Heart left ventricle (tissue), 16 donors: ENCODE data around the gene TTLL1. TPM values are rescaled to one million over a fixed set of nuclear protein-coding genes. Genes with fewer than 3 reads are reported as not detected.

Experiments used
- ATAC-seq, 4 donors: fragments of 200-7000 bp; cut with Tn5 transposase; one replicate each; pipeline ENCODE4 v1.9.1; 2020 to 2022; ENCODE audit warnings: moderate library complexity in 4 of 4, mild to moderate bottlenecking in 3 of 4, moderate number of reproducible peaks in 1 of 4
- DNase-seq, 5 donors: peaks; one replicate each; pipeline ENCODE4 v3.0.0-alpha.2; 2020
- H3K27ac ChIP-seq, 12 donors: fragments of 200-600 bp; sonication (generic) in 4 of 12; one replicate each; pipeline versions ENCODE4 v1.5.0 to v1.8.0; 2016 to 2022; ENCODE audit warnings: mild to moderate bottlenecking in 2 of 12
- H3K27me3 ChIP-seq, 9 donors: fragments of 200-600 bp; sonication (generic) in 2 of 9; one replicate each; pipeline versions ENCODE4 v1.5.1 to v1.8.0; 2016 to 2022; ENCODE audit warnings: mild to moderate bottlenecking in 3 of 9
- H3K36me3 ChIP-seq, 9 donors: fragments of 200-600 bp; sonication (generic) in 2 of 9; one replicate each; pipeline versions ENCODE4 v1.5.0 to v1.8.0; 2018 to 2022; ENCODE audit warnings: mild to moderate bottlenecking in 2 of 9
- H3K4me1 ChIP-seq, 12 donors: fragments of 200-600 bp; sonication (generic) in 4 of 12; one replicate each; pipeline versions ENCODE4 v1.5.0 to v1.8.0; 2016 to 2022; ENCODE audit warnings: mild to moderate bottlenecking in 3 of 12
- H3K4me3 ChIP-seq, 12 donors: fragments of 200-600 bp; sonication (generic) in 4 of 12; one replicate each; pipeline versions ENCODE4 v1.5.0 to v1.8.0; 2017 to 2022; ENCODE audit warnings: mild to moderate bottlenecking in 9 of 12, moderate library complexity in 4 of 12
- H3K9me3 ChIP-seq, 12 donors: fragments of 200-600 bp; sonication (generic) in 4 of 12; one replicate each; pipeline versions ENCODE4 v1.5.0 to v1.8.0; 2016 to 2022; ENCODE audit warnings: mild to moderate bottlenecking in 1 of 12
- CTCF ChIP-seq, 12 donors: fragments of 200-600 bp; sonication (generic) in 4 of 12; IDR thresholded peaks; one replicate each; pipeline versions ENCODE4 v1.5.0 to v1.8.0; 2018 to 2022; ENCODE audit warnings: antibody characterized with exemption in 12 of 12, mild to moderate bottlenecking in 5 of 12
- POLR2A ChIP-seq, 2 donors: fragments of 450-650 bp; IDR thresholded peaks; one replicate each; pipeline ENCODE4 v1.6.1; 2017; ENCODE audit warnings: antibody characterized with exemption in 2 of 2, mild to moderate bottlenecking in 2 of 2, moderate library complexity in 2 of 2
- WGBS, 4 donors: extraction: QIAGEN DNeasy Blood & Tissue Kit in 2 of 4; methylation state at CpG; one replicate each; pipeline versions ENCODE4 v1.1.5 to v1.1.7; 2013 to 2018; 5-methylcytosine and 5-hydroxymethylcytosine counted together
- intact Hi-C, 10 donors: fragments of 100-400 bp; cut with DNase I; formaldehyde crosslinking; loops; one replicate each; pipeline versions ENCODE4 v1.11.1 to v1.14.2; 2022
- polyA plus RNA-seq, 2 donors: library from polyadenylated mRNA; stranded (reverse); fragments of 200-250 nt; gene quantifications; one replicate each; pipeline ENCODE4 v1.2.3, GENCODE V29; 2013
- total RNA-seq, 9 donors: library from RNA; depleted of rRNA in 2 of 9; stranded (reverse); fragments of >200 nt in 2 of 9; fragmentation: NEBNext Ultra II Directional in 3 of 9; extraction: Animal tissue kit (Norgen Biotek cat#: 25700) in 3 of 9; gene quantifications; one replicate each; pipeline versions ENCODE4 v1.1.0 to v1.2.4, GENCODE V29; 2016 to 2023
- donor health status: ischemic (EF 13 %, LVEDD 7.1; RV severe dilation, severe dysfunction).
- donor health status: healthy with polysubstance abuse.
- donor health status: DM: no; HTN: yes; CAD: no.
- donor health status: DM: no; HTN: no; CAD: no.
- donor health status: ischemic (EF 25% LVEDD 6.9; RV normal size, moderate dysfunction).
- donor health status: ischemic (EF 25% LVEDD 5.7; RV mildly dilated, moderate dysfunction).
- donor health status: healthy.
- donor health status: DM: yes; HTN: yes; CAD: no.
- donor health status: ischemic (EF 35%, LVEDD 5.7; RV mildly dilated, moderate dysfunction).
- donor health status: nonischemic (EF 11% LVEDD 7.7; RV severe dilation, severe dysfunction).
- donor health status: DM: yes; HTN: yes; CAD: no.
- donor health status: PGD.
- donor health status: ischemic (EF 29% LVEDD 5.4; RV normal size, mild dysfunction).
- donor health status: nonischemic (EF 23%, LVEDD 6.1; RV moderate dilation, normal function).

The TTLL1 gene
- total and polyA plus RNA-seq, 11 donors, result 4.4 to 13.2 (median 7.5) TPM

DNA sequence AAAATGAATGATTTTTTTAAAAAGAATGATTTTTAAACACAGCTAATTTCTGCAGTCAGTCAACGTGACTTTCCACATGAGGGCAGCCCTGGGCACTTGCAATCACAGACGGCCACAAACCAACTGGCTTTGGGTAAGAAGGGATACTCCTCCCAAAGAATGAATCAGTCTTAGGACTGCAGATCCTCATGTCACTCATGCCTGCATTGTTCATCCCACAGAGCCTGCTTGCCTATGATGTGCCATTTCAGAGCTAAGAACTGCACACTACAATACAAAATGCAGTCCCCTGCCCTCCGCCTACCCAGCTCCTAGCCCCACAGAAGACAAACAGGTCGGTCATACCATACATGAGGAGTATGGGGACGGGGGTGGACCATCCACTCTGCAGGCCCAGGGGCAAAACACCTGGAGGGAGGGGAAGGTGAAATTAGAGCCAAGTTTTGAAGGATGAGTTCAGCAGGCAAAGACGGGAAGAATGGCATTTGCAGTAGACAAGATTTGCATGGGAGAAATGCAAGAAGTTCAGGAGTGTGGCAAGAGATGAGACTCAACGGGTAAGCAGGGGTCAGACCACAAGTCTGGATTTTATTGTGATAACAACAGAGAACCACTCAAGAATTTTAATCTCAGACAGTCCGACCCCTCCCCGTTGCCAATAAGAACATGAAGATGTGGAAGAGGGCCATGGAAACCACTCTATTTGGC lies 98.9 kb downstream of the TTLL1 start:
- Histone ChIP-seq H3K9me3 (no peaks in the 10 kb centered on the region), H3K4me3 (no peak overlapping the region), H3K27ac (no peak overlapping the region), H3K36me3 (peaks cover 0 to 4% (median 0%) of the 10 kb centered on the region in 9 donors), H3K27me3 (no peaks in the 10 kb centered on the region), H3K4me1 (peaks cover 4 to 51% (median 24%) of the 10 kb centered on the region in 12 donors)
- ATAC-seq, result peak in 3 of 4 donors; percentile 43 to 71 (median 61)
- intact Hi-C loops, result no loop called here
- no peak for DNase-seq
- whole genome bisulfite sequencing, 4 donors, result 70 to 79% (median 73%) methylated on average over 8 to 9 of the region's 9 CpGs
- no peak for TF ChIP-seq POLR2A (IDR thresholded peaks at IDR 0.05)
- TF ChIP-seq CTCF (IDR thresholded peaks at IDR 0.05), result peak in 5 of 12 donors; percentile 7 to 38 (median 32)

Other genes starting within 250 kb of the TTLL1 start
- gene ARFGAP3, start 232.1 kb downstream of the TTLL1 start, total RNA-seq, result 10 to 100 TPM; 15.4 to 30.9 (median 25.1) TPM
- gene ARFGAP3, start 232.1 kb downstream of the TTLL1 start, polyA plus RNA-seq, result 10 to 100 TPM; 13.3 to 34.0 TPM
- gene PACSIN2, start 74.2 kb downstream of the TTLL1 start, total RNA-seq, result 10 to 100 TPM; 42.5 to 87.1 (median 59.3) TPM
- gene PACSIN2, start 74.2 kb downstream of the TTLL1 start, polyA plus RNA-seq, result 10 to 100 TPM; 26.5 to 60.4 TPM
- gene BIK, start 21.4 kb upstream of the TTLL1 start, total RNA-seq, result under 1 TPM in 2 of 9 donors, not detected in 7; 0.23 to 0.88 TPM
- under 1 TPM; 0.28 to 0.65 TPM for gene BIK, start 21.4 kb upstream of the TTLL1 start, polyA plus RNA-seq
- 10 to 100 TPM; 13.4 to 31.1 (median 15.7) TPM for gene MCAT, start 54.0 kb upstream of the TTLL1 start, total RNA-seq
- 10 to 100 TPM; 13.4 to 32.6 TPM for gene MCAT, start 54.0 kb upstream of the TTLL1 start, polyA plus RNA-seq
- 100 to 1,000 TPM in 7 of 9 donors, 10 to 100 TPM in 2; 69.0 to 335 (median 112) TPM for gene TSPO, start 62.2 kb upstream of the TTLL1 start, total RNA-seq
- gene TSPO, start 62.2 kb upstream of the TTLL1 start, polyA plus RNA-seq, result 100 to 1,000 TPM; 218 TPM
- 10 to 100 TPM in 7 of 9 donors, 1 to 10 TPM in 2; 8.6 to 21.5 (median 11.9) TPM for gene TTLL12, start 97.7 kb upstream of the TTLL1 start, total RNA-seq
- gene TTLL12, start 97.7 kb upstream of the TTLL1 start, polyA plus RNA-seq, result 10 to 100 TPM in 1 of 2 donors, 1 to 10 TPM in 1; 8.0 to 29.0 TPM